22Rv1 (cell line): ENCODE results near the gene FKBP10.

ENCODE experiments used
- CTCF ChIP-seq: fragments of 450-650 bp; IDR thresholded peaks from 2 replicates; pipeline ENCODE4 v1.5.1; 2017; ENCODE audit warnings: mild to moderate bottlenecking
- ZFX ChIP-seq: fragments of 450-650 bp; IDR thresholded peaks from 2 replicates; pipeline ENCODE4 v1.6.1; 2017; ENCODE audit warnings: antibody characterized with exemption, borderline replicate concordance

- no peak for TF ChIP-seq CTCF
- no peak for TF ChIP-seq ZFX
Observed at GRCh38 chr17:41775394-41776226, 37.2 kb upstream of the FKBP10 start.
